Astrocyte (in vitro differentiated cells and primary cell): Measurements from ENCODE around the gene IGF2BP3. TPM values are rescaled to one million over a fixed set of nuclear protein-coding genes. Genes with fewer than 3 reads are reported as not detected.

Experiments used
- DNase-seq: peaks from one replicate; pipeline ENCODE4 v3.0.0-alpha.2; 2010; ENCODE audit warnings: low read depth
- FAIRE-seq: peaks from 2 replicates; lab custom pipeline; 2011; peaks lifted over from hg19 to GRCh38; lab: Jason Lieb, UNC
- H2AFZ ChIP-seq: 2 replicates; pipeline ENCODE4 v1.6.0; 2012; ENCODE audit warnings: low read depth, low read length, inconsistent platforms
- H3K27ac ChIP-seq: 2 replicates; pipeline ENCODE4 v1.5.1; 2011; ENCODE audit warnings: low read depth, low read length, inconsistent platforms
- H3K27me3 ChIP-seq: 2 replicates; pipeline ENCODE4 v1.6.0; 2011; ENCODE audit warnings: low read length, inconsistent platforms; ENCODE audit not compliant: insufficient read depth
- H3K36me3 ChIP-seq: 2 replicates; pipeline ENCODE4 v1.5.1; 2011; ENCODE audit warnings: low read length, inconsistent platforms; ENCODE audit not compliant: insufficient read depth
- H3K4me1 ChIP-seq: 2 replicates; pipeline ENCODE4 v1.5.1; 2011; ENCODE audit warnings: low read length, inconsistent platforms; ENCODE audit not compliant: insufficient read depth
- H3K4me2 ChIP-seq: 2 replicates; pipeline ENCODE4 v1.6.0; 2012; ENCODE audit warnings: low read length, inconsistent platforms
- H3K4me3 ChIP-seq: 2 replicates; pipeline ENCODE4 v1.5.1; 2011; ENCODE audit warnings: low read depth, mild to moderate bottlenecking, low read length, inconsistent platforms; ENCODE audit not compliant: insufficient read depth
- H3K79me2 ChIP-seq: 2 replicates; pipeline ENCODE4 v1.6.0; 2012; ENCODE audit warnings: mild to moderate bottlenecking, low read length, inconsistent platforms; ENCODE audit not compliant: insufficient read depth
- H3K9ac ChIP-seq: 2 replicates; pipeline ENCODE4 v1.6.0; 2012; ENCODE audit warnings: mild to moderate bottlenecking, low read length, inconsistent platforms
- H3K9me3 ChIP-seq: 2 replicates; pipeline ENCODE4 v1.5.1; 2012; ENCODE audit warnings: low read depth, mild to moderate bottlenecking, low read length, inconsistent platforms; ENCODE audit not compliant: insufficient read depth
- H4K20me1 ChIP-seq: 2 replicates; pipeline ENCODE4 v1.6.0; 2012; ENCODE audit warnings: low read length, inconsistent platforms; ENCODE audit not compliant: insufficient read depth
- H3K27ac Mint-ChIP-seq: one replicate; pipeline ENCODE4 v1.8.0; 2021; ENCODE audit warnings: mild to moderate bottlenecking, mixed read lengths; ENCODE audit not compliant: unreplicated experiment
- H3K27me3 Mint-ChIP-seq: one replicate; pipeline ENCODE4 v1.8.0; 2021; ENCODE audit warnings: low read depth, mixed read lengths; ENCODE audit not compliant: unreplicated experiment
- H3K36me3 Mint-ChIP-seq: one replicate; pipeline ENCODE4 v1.8.0; 2021; ENCODE audit warnings: low read depth, mixed read lengths; ENCODE audit not compliant: unreplicated experiment
- H3K4me1 Mint-ChIP-seq: one replicate; pipeline ENCODE4 v1.8.0; 2021; ENCODE audit warnings: low read depth, mixed read lengths; ENCODE audit not compliant: unreplicated experiment
- H3K4me3 Mint-ChIP-seq: one replicate; pipeline ENCODE4 v1.8.0; 2021; ENCODE audit warnings: mild to moderate bottlenecking, moderate library complexity, mixed read lengths; ENCODE audit not compliant: unreplicated experiment
- H3K9me3 Mint-ChIP-seq: one replicate; pipeline ENCODE4 v1.8.0; 2021; ENCODE audit warnings: mild to moderate bottlenecking, mixed read lengths; ENCODE audit not compliant: unreplicated experiment
- CTCF ChIP-seq: IDR thresholded peaks from 2 replicates; pipeline ENCODE4 v1.5.1; 2011; ENCODE audit warnings: low read depth, mild to moderate bottlenecking, inconsistent platforms, low read length, moderate library complexity; ENCODE audit not compliant: insufficient read depth
- EZH2 ChIP-seq: IDR thresholded peaks from 2 replicates; pipeline ENCODE4 v1.6.1; 2012; ENCODE audit warnings: mild to moderate bottlenecking, low read length, inconsistent platforms; ENCODE audit not compliant: insufficient read depth
- total RNA-seq: library from RNA; stranded (reverse); gene quantifications from 2 replicates; pipeline ENCODE4 v1.2.1, GENCODE V29; 2021

Gene IGF2BP3
- total RNA-seq, 1 donor from 2014 or later = 79.5 TPM

GRCh38 chr7:23308754-23309153 lies 161.5 kb downstream of the IGF2BP3 start:
- Histone ChIP-seq H3K9ac (no peak overlapping the region), H3K4me3 (no peak overlapping the region), H3K36me3 (peaks cover 52% of the 10 kb centered on the region), H3K79me2 (peaks cover 60% of the 10 kb centered on the region), H3K27me3 (no peaks in the 10 kb centered on the region), H3K9me3 (no peaks in the 10 kb centered on the region), H3K27ac (no peak overlapping the region), H3K4me2 (no peak overlapping the region), H4K20me1 (peaks cover 40% of the 10 kb centered on the region), H2AFZ (no peak overlapping the region), H3K4me1 (no peaks in the 10 kb centered on the region)
- DNase-seq (no peak), FAIRE-seq (no peak)
- no peak overlapping the region for H3K4me3 Mint-ChIP-seq
- no peak overlapping the region for H3K27ac Mint-ChIP-seq
- no peak for TF ChIP-seq EZH2
- TF ChIP-seq CTCF = no peak
- no peaks in the 10 kb centered on the region for H3K4me1 Mint-ChIP-seq
- no peaks in the 10 kb centered on the region for H3K9me3 Mint-ChIP-seq
- H3K27me3 Mint-ChIP-seq = no peaks in the 10 kb centered on the region
- H3K36me3 Mint-ChIP-seq = peaks cover 15% of the 10 kb centered on the region

GRCh38 chr7:23306936-23307521 lies 163.3 kb downstream of the IGF2BP3 start:
- H3K36me3 Mint-ChIP-seq = peaks cover 15% of the 10 kb centered on the region
- no peaks in the 10 kb centered on the region for H3K4me1 ChIP-seq
- no peak overlapping the region for H3K27ac Mint-ChIP-seq
- H3K4me1 Mint-ChIP-seq = peaks cover 3% of the 10 kb centered on the region
- peaks cover 77% of the 10 kb centered on the region for H3K79me2 ChIP-seq
- H3K36me3 ChIP-seq = peaks cover 45% of the 10 kb centered on the region
- DNase-seq (no peak), FAIRE-seq (no peak)
- no peak overlapping the region for H3K4me3 Mint-ChIP-seq
- H2AFZ ChIP-seq = no peak overlapping the region
- TF ChIP-seq EZH2 (no peak), CTCF (no peak)
- H3K9ac ChIP-seq = no peak overlapping the region
- no peaks in the 10 kb centered on the region for H3K27me3 ChIP-seq
- no peak overlapping the region for H3K4me2 ChIP-seq
- H3K4me3 ChIP-seq = no peak overlapping the region
- no peaks in the 10 kb centered on the region for H3K9me3 Mint-ChIP-seq
- H3K27ac ChIP-seq = no peak overlapping the region
- H3K9me3 ChIP-seq = no peaks in the 10 kb centered on the region
- no peaks in the 10 kb centered on the region for H3K27me3 Mint-ChIP-seq
- H4K20me1 ChIP-seq = peaks cover 49% of the 10 kb centered on the region

- FAIRE-seq = no peak
These were observed 170.5 kb downstream of the IGF2BP3 start for GRCh38 chr7:23299770-23300300.

More at GRCh38 chr7:23299770-23300300, 170.5 kb downstream of the IGF2BP3 start:
- H3K9me3 ChIP-seq = no peaks in the 10 kb centered on the region
- Mint-ChIP-seq H3K4me3 (peak overlapping the region; percentile 90), H3K9me3 (no peaks in the 10 kb centered on the region), H3K4me1 (peaks cover 20% of the 10 kb centered on the region), H3K36me3 (peaks cover 7% of the 10 kb centered on the region), H3K27ac (peak overlapping the region; percentile 88), H3K27me3 (no peaks in the 10 kb centered on the region)
- peak overlapping the region; percentile 87 for H3K4me2 ChIP-seq
- H3K79me2 ChIP-seq = peaks cover 56% of the 10 kb centered on the region
- no peaks in the 10 kb centered on the region for H3K27me3 ChIP-seq
- peak overlapping the region; percentile 89 for H3K4me3 ChIP-seq
- H4K20me1 ChIP-seq = peaks cover 29% of the 10 kb centered on the region
- TF ChIP-seq CTCF (no peak), EZH2 (no peak)
- peaks cover 10% of the 10 kb centered on the region for H3K36me3 ChIP-seq
- peak overlapping the region; percentile 54 for H2AFZ ChIP-seq
- peak overlapping the region; percentile 86 for H3K9ac ChIP-seq
- DNase-seq = no peak
- peak overlapping the region; percentile 70 for H3K27ac ChIP-seq
- peaks cover 15% of the 10 kb centered on the region for H3K4me1 ChIP-seq
